ENCODE results near the gene PTMA. TPM values are rescaled to one million over a fixed set of nuclear protein-coding genes. Genes with fewer than 3 reads are reported as not detected.
A peak's percentile ranks its signal among the peaks of the same experiment; 100 is the strongest.

PTMA gene
- total RNA-seq, 1 donor from 2014 or later, result 2,102 TPM

GRCh38 chr2:231666171-231667095 is 41.9 kb upstream of the PTMA start:
- H3K4me3 ChIP-seq, result peak overlapping the region; percentile 32
- DNase-seq (ENCODE audit: low spot score), result peak; percentile 92
- peaks cover 20% of the 10 kb centered on the region for H3K4me1 ChIP-seq
- Mint-ChIP-seq H3K9me3 (peaks cover 10% of the 10 kb centered on the region), H3K27ac (peak overlapping the region; percentile 82), H3K4me3 (peak overlapping the region; percentile 59), H3K4me1 (peaks cover 30% of the 10 kb centered on the region), H3K27me3 (ENCODE audit: insufficient read depth, low read depth) (peaks cover 9% of the 10 kb centered on the region), H3K36me3 (peaks cover 3% of the 10 kb centered on the region)
- peaks cover 62% of the 10 kb centered on the region for H3F3A ChIP-seq (ENCODE audit: low read depth)
- H3K4me2 ChIP-seq, result peak overlapping the region; percentile 65
- no peak overlapping the region for H3K9ac ChIP-seq
- no peaks in the 10 kb centered on the region for H3K79me2 ChIP-seq (ENCODE audit: low read depth)
- TF ChIP-seq EZH2 (IDR thresholded peaks at IDR 0.05) (no peak), EZH2phosphoT487 (IDR thresholded peaks at IDR 0.05) (no peak), CTCF (IDR thresholded peaks at IDR 0.05) (no peak)
- H3K27me3 ChIP-seq, result no peaks in the 10 kb centered on the region
- H3K36me3 ChIP-seq, result no peaks in the 10 kb centered on the region
- no peaks in the 10 kb centered on the region for H3K9me3 ChIP-seq (ENCODE audit: low read depth)
- peak overlapping the region; percentile 27 for H2AFZ ChIP-seq (replicated peaks)
- no peaks in the 10 kb centered on the region for H4K20me1 ChIP-seq (ENCODE audit: low read depth)
- H3K27ac ChIP-seq, result peak overlapping the region; percentile 82

DNA sequence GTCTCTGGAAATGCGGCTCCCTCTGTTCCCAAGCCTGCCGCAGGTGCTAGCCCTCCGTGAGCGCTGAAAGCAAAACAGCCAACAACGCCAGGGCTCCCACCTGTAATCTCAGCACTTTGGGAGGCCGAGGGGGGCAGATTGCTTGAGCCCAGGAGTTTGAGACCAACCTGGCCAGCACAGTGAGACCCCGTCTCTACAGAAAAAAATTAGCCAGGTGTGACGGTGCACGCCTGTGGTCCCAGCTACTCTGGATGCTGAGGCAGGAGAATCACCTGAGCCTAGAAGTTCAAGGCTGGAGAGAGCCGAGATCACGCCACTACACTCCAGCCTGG is 41.3 kb upstream of the PTMA start:
- Histone ChIP-seq H3K9ac (no peak overlapping the region), H4K20me1 (ENCODE audit: low read depth) (no peaks in the 10 kb centered on the region), H3K27me3 (no peaks in the 10 kb centered on the region), H3K79me2 (ENCODE audit: low read depth) (no peaks in the 10 kb centered on the region), H3K36me3 (no peaks in the 10 kb centered on the region), H3K27ac (no peak overlapping the region), H3K4me3 (peak overlapping the region; percentile 32), H3K4me1 (peaks cover 21% of the 10 kb centered on the region), H3F3A (ENCODE audit: low read depth) (peaks cover 63% of the 10 kb centered on the region), H2AFZ (replicated peaks) (no peak overlapping the region), H3K4me2 (peak overlapping the region; percentile 65), H3K9me3 (ENCODE audit: low read depth) (no peaks in the 10 kb centered on the region)
- Mint-ChIP-seq H3K36me3 (peaks cover 3% of the 10 kb centered on the region), H3K9me3 (peaks cover 6% of the 10 kb centered on the region), H3K4me1 (peaks cover 35% of the 10 kb centered on the region), H3K4me3 (no peak overlapping the region), H3K27ac (peak overlapping the region; percentile 82), H3K27me3 (ENCODE audit: insufficient read depth, low read depth) (peaks cover 9% of the 10 kb centered on the region)
- DNase-seq (ENCODE audit: low spot score), result no peak
- TF ChIP-seq CTCF (IDR thresholded peaks at IDR 0.05) (no peak), EZH2phosphoT487 (IDR thresholded peaks at IDR 0.05) (no peak), EZH2 (IDR thresholded peaks at IDR 0.05) (no peak)

DNA sequence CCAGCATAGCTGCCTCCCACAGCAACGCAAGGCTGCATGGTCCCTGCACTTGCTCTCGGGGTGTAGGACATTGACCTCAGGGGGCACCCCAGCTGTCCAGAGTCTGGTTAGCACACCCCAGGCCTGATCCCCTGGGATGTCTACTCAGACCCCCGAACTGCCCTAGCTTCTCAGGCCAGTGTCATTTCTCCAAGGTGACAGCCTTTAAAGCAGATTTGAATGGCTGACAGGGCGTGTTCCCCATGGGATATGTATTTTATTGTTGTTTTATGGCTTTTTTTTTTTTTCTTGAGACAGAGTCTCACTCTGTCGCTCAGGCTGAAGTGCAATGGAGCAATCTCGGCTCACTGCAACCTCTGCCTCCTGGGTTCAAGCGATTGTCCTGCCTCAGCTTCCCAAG is 40.8 kb upstream of the PTMA start:
- no peak overlapping the region for H3K27ac ChIP-seq
- H3K36me3 Mint-ChIP-seq, result peaks cover 3% of the 10 kb centered on the region
- no peaks in the 10 kb centered on the region for H3K27me3 ChIP-seq
- peaks cover 66% of the 10 kb centered on the region for H3F3A ChIP-seq (ENCODE audit: low read depth)
- peak overlapping the region; percentile 50 for H3K27ac Mint-ChIP-seq
- H3K27me3 Mint-ChIP-seq (ENCODE audit: insufficient read depth, low read depth), result peaks cover 9% of the 10 kb centered on the region
- no peak for TF ChIP-seq CTCF (IDR thresholded peaks at IDR 0.05)
- TF ChIP-seq EZH2phosphoT487 (IDR thresholded peaks at IDR 0.05), result no peak
- TF ChIP-seq EZH2 (IDR thresholded peaks at IDR 0.05), result no peak
- H3K4me1 Mint-ChIP-seq, result peaks cover 39% of the 10 kb centered on the region
- no peak overlapping the region for H2AFZ ChIP-seq (replicated peaks)
- no peaks in the 10 kb centered on the region for H4K20me1 ChIP-seq (ENCODE audit: low read depth)
- H3K36me3 ChIP-seq, result no peaks in the 10 kb centered on the region
- no peak for DNase-seq (ENCODE audit: low spot score)
- H3K9me3 Mint-ChIP-seq, result peaks cover 6% of the 10 kb centered on the region
- H3K79me2 ChIP-seq (ENCODE audit: low read depth), result no peaks in the 10 kb centered on the region
- H3K9ac ChIP-seq, result no peak overlapping the region
- H3K4me3 Mint-ChIP-seq, result no peak overlapping the region
- H3K4me1 ChIP-seq, result peaks cover 25% of the 10 kb centered on the region
- H3K4me2 ChIP-seq, result no peak overlapping the region
- no peaks in the 10 kb centered on the region for H3K9me3 ChIP-seq (ENCODE audit: low read depth)
- no peak overlapping the region for H3K4me3 ChIP-seq
